Measurements from ENCODE around the gene SLC24A5. TPM values are rescaled to one million over a fixed set of nuclear protein-coding genes. Genes with fewer than 3 reads are reported as not detected.

SLC24A5 gene
- total RNA-seq, 1 experiment from 2014 or later, result not detected

- H3K36me3 ChIP-seq (ENCODE audit: control insufficient read depth, insufficient read depth, low read length), result no peaks in the 10 kb centered on the region
Measured at GRCh38 chr15:48185529-48185928, 64.7 kb downstream of the SLC24A5 start.

GRCh38 chr15:48186271-48186670 is 65.5 kb downstream of the SLC24A5 start:
- H3K9me3 ChIP-seq (ENCODE audit: control insufficient read depth, insufficient read depth, low read depth, low read length), result no peaks in the 10 kb centered on the region
- H3K4me3 ChIP-seq (ENCODE audit: low read depth in 2 of 2, low read length in 2 of 2), result no peak overlapping the region
- peaks cover 11% of the 10 kb centered on the region for H3K27me3 ChIP-seq (ENCODE audit: control insufficient read depth, insufficient read depth, low read length)
- ChIA-PET CTCF (no interaction called here), POLR2A (no interaction called here)
- H3K27ac ChIP-seq (ENCODE audit: low read length), result no peak overlapping the region
- no TSS peak for BruUV-seq (replicated peaks)
- no peak for TF ChIP-seq CTCF (IDR thresholded peaks at IDR 0.05)
- TF ChIP-seq REST (IDR thresholded peaks at IDR 0.05; ENCODE audit: insufficient read depth in 1 of 2, low read depth in 2 of 2, low read length in 1 of 2), result no peak
- no peak for TF ChIP-seq SIN3A (IDR thresholded peaks at IDR 0.05; ENCODE audit: borderline replicate concordance, insufficient read depth, low read depth, low read length)
- TF ChIP-seq POLR2AphosphoS5 (IDR thresholded peaks at IDR 0.05; ENCODE audit: low read depth, low read length), result no peak
- no peak for TF ChIP-seq TCF7L2 (IDR thresholded peaks at IDR 0.05; ENCODE audit: low read depth, low read length)
- no peak for ATAC-seq
- in situ Hi-C loops (cut with HindIII; ENCODE audit: low pct_unique_long_range_greater_than_20kb, low sequenced_read_pairs), result no loop called here
- intact Hi-C loops (cut with micrococcal nuclease; ENCODE audit: unreplicated experiment), result no loop called here
- DNase-seq (ENCODE audit: low read depth, low spot score), result no peak
- H3K36me3 ChIP-seq (ENCODE audit: control insufficient read depth, insufficient read depth, low read length), result no peaks in the 10 kb centered on the region
- H3K4me1 ChIP-seq (ENCODE audit: control insufficient read depth, insufficient read depth, low read length), result no peaks in the 10 kb centered on the region

More at GRCh38 chr15:48185529-48185928, 64.7 kb downstream of the SLC24A5 start:
- BruUV-seq (replicated peaks), result no TSS peak
- no peak for ATAC-seq
- DNase-seq (ENCODE audit: low read depth, low spot score), result no peak
- no peak overlapping the region for H3K4me3 ChIP-seq (ENCODE audit: low read depth in 2 of 2, low read length in 2 of 2)
- TF ChIP-seq SIN3A (IDR thresholded peaks at IDR 0.05; ENCODE audit: borderline replicate concordance, insufficient read depth, low read depth, low read length), result no peak
- TF ChIP-seq TCF7L2 (IDR thresholded peaks at IDR 0.05; ENCODE audit: low read depth, low read length), result no peak
- no peak for TF ChIP-seq CTCF (IDR thresholded peaks at IDR 0.05)
- no peak for TF ChIP-seq REST (IDR thresholded peaks at IDR 0.05; ENCODE audit: insufficient read depth in 1 of 2, low read depth in 2 of 2, low read length in 1 of 2)
- no peak for TF ChIP-seq POLR2AphosphoS5 (IDR thresholded peaks at IDR 0.05; ENCODE audit: low read depth, low read length)
- ChIA-PET CTCF (no interaction called here), POLR2A (no interaction called here)
- H3K27ac ChIP-seq (ENCODE audit: low read length), result no peak overlapping the region
- intact Hi-C loops (cut with micrococcal nuclease; ENCODE audit: unreplicated experiment), result no loop called here
- in situ Hi-C loops (cut with HindIII; ENCODE audit: low pct_unique_long_range_greater_than_20kb, low sequenced_read_pairs), result no loop called here
- peaks cover 10% of the 10 kb centered on the region for H3K27me3 ChIP-seq (ENCODE audit: control insufficient read depth, insufficient read depth, low read length)
- no peaks in the 10 kb centered on the region for H3K9me3 ChIP-seq (ENCODE audit: control insufficient read depth, insufficient read depth, low read depth, low read length)
- no peaks in the 10 kb centered on the region for H3K4me1 ChIP-seq (ENCODE audit: control insufficient read depth, insufficient read depth, low read length)

All from Panc1 (cell line).